ENCODE data around the gene TEP1. TPM values are rescaled to one million over a fixed set of nuclear protein-coding genes. Genes with fewer than 3 reads are reported as not detected.
"Not testable (repeated sequence)": the region's sequence is repeated elsewhere in the genome, so short reads cannot be mapped to it uniquely, and the experiment has no call there.

TEP1 gene
- total RNA-seq, 1 donor from 2014 or later: 28.4 TPM

- H3K4me2 ChIP-seq (ENCODE audit: low read length): peak overlapping the region; percentile 88
Measured at GRCh38 chr14:20456971-20457370, 43.7 kb upstream of the TEP1 start.

GRCh38 chr14:20455355-20456300 is 42.3 kb upstream of the TEP1 start:
- peaks cover 28% of the 10 kb centered on the region for H3K36me3 ChIP-seq (ENCODE audit: insufficient read depth, low read length)
- no peaks in the 10 kb centered on the region for H3K27me3 ChIP-seq (ENCODE audit: insufficient read depth, low read length)
- peaks cover 65% of the 10 kb centered on the region for H3K79me2 ChIP-seq (ENCODE audit: insufficient read depth, low read length)
- no peak overlapping the region for H3K4me3 Mint-ChIP-seq (ENCODE audit: unreplicated experiment)
- peak overlapping the region; percentile 73 for H2AFZ ChIP-seq (ENCODE audit: low read depth, low read length)
- peak; percentile 87 for DNase-seq (ENCODE audit: low read depth)
- FAIRE-seq: no peak
- peaks cover 6% of the 10 kb centered on the region for H3K36me3 Mint-ChIP-seq (ENCODE audit: low read depth, unreplicated experiment)
- H3K4me3 ChIP-seq (ENCODE audit: insufficient read depth, low read depth, low read length): peak overlapping the region; percentile 97
- peaks cover 14% of the 10 kb centered on the region for H3K4me1 ChIP-seq (ENCODE audit: insufficient read depth, low read length)
- peaks cover 1% of the 10 kb centered on the region for H3K9me3 Mint-ChIP-seq (ENCODE audit: unreplicated experiment)
- peaks cover 29% of the 10 kb centered on the region for H4K20me1 ChIP-seq (ENCODE audit: insufficient read depth, low read length)
- H3K27me3 Mint-ChIP-seq (ENCODE audit: low read depth, unreplicated experiment): no peaks in the 10 kb centered on the region
- no peaks in the 10 kb centered on the region for H3K9me3 ChIP-seq (ENCODE audit: insufficient read depth, low read depth, low read length)
- H3K27ac ChIP-seq (ENCODE audit: low read depth, low read length): peak overlapping the region; percentile 96
- H3K9ac ChIP-seq (ENCODE audit: low read length): peak overlapping the region; percentile 87
- H3K27ac Mint-ChIP-seq (ENCODE audit: unreplicated experiment): no peak overlapping the region
- H3K4me1 Mint-ChIP-seq (ENCODE audit: low read depth, unreplicated experiment): peaks cover 18% of the 10 kb centered on the region
- peak overlapping the region; percentile 88 for H3K4me2 ChIP-seq (ENCODE audit: low read length)
- TF ChIP-seq, protein P1, sequence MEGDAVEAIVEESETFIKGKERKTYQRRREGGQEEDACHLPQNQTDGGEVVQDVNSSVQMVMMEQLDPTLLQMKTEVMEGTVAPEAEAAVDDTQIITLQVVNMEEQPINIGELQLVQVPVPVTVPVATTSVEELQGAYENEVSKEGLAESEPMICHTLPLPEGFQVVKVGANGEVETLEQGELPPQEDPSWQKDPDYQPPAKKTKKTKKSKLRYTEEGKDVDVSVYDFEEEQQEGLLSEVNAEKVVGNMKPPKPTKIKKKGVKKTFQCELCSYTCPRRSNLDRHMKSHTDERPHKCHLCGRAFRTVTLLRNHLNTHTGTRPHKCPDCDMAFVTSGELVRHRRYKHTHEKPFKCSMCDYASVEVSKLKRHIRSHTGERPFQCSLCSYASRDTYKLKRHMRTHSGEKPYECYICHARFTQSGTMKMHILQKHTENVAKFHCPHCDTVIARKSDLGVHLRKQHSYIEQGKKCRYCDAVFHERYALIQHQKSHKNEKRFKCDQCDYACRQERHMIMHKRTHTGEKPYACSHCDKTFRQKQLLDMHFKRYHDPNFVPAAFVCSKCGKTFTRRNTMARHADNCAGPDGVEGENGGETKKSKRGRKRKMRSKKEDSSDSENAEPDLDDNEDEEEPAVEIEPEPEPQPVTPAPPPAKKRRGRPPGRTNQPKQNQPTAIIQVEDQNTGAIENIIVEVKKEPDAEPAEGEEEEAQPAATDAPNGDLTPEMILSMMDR (IDR thresholded peaks at IDR 0.05; ENCODE audit: insufficient read depth, low read depth, low read length): no peak
- TF ChIP-seq EZH2 (IDR thresholded peaks at IDR 0.05; ENCODE audit: insufficient read depth, low read length): no peak

More at GRCh38 chr14:20456971-20457370, 43.7 kb upstream of the TEP1 start:
- H3K4me3 ChIP-seq (ENCODE audit: insufficient read depth, low read depth, low read length): no peak overlapping the region
- H3K9me3 ChIP-seq (ENCODE audit: insufficient read depth, low read depth, low read length): no peaks in the 10 kb centered on the region
- peaks cover 31% of the 10 kb centered on the region for H4K20me1 ChIP-seq (ENCODE audit: insufficient read depth, low read length)
- no peak for DNase-seq (ENCODE audit: low read depth)
- H3K4me1 Mint-ChIP-seq (ENCODE audit: low read depth, unreplicated experiment): peaks cover 19% of the 10 kb centered on the region
- peaks cover 15% of the 10 kb centered on the region for H3K4me1 ChIP-seq (ENCODE audit: insufficient read depth, low read length)
- H2AFZ ChIP-seq (ENCODE audit: low read depth, low read length): no peak overlapping the region
- no peak overlapping the region for H3K27ac ChIP-seq (ENCODE audit: low read depth, low read length)
- H3K36me3 Mint-ChIP-seq (ENCODE audit: low read depth, unreplicated experiment): peaks cover 6% of the 10 kb centered on the region
- H3K79me2 ChIP-seq (ENCODE audit: insufficient read depth, low read length): peaks cover 71% of the 10 kb centered on the region
- H3K27me3 ChIP-seq (ENCODE audit: insufficient read depth, low read length): no peaks in the 10 kb centered on the region
- H3K9ac ChIP-seq (ENCODE audit: low read length): peak overlapping the region; percentile 87
- FAIRE-seq: no peak
- no peaks in the 10 kb centered on the region for H3K27me3 Mint-ChIP-seq (ENCODE audit: low read depth, unreplicated experiment)
- H3K4me3 Mint-ChIP-seq (ENCODE audit: unreplicated experiment): no peak overlapping the region
- H3K36me3 ChIP-seq (ENCODE audit: insufficient read depth, low read length): peaks cover 23% of the 10 kb centered on the region
- peaks cover 1% of the 10 kb centered on the region for H3K9me3 Mint-ChIP-seq (ENCODE audit: unreplicated experiment)
- no peak for TF ChIP-seq EZH2 (IDR thresholded peaks at IDR 0.05; ENCODE audit: insufficient read depth, low read length)
- peak overlapping the region; percentile 42 for H3K27ac Mint-ChIP-seq (ENCODE audit: unreplicated experiment)

GRCh38 chr14:20454516-20455354 is 41.4 kb upstream of the TEP1 start, which contains the start of the genes APEX1 and OSGEP:
Gene APEX1, plus strand, starts transcription at chr14:20455226. Its CDS starts 420 bp downstream, at chr14:20455646.
Gene OSGEP, minus strand, starts transcription at chr14:20454812. Its CDS starts 129 bp downstream, at chr14:20454683.
- Histone ChIP-seq H3K27ac (ENCODE audit: low read depth, low read length) (peak within 1 kb of the TSS; percentile 96), H2AFZ (ENCODE audit: low read depth, low read length) (peak within 1 kb of the TSS; percentile 73), H3K4me1 (ENCODE audit: insufficient read depth, low read length) (peaks cover 9% of the 10 kb centered on the region), H3K4me2 (ENCODE audit: low read length) (peak within 1 kb of the TSS; percentile 88), H3K79me2 (ENCODE audit: insufficient read depth, low read length) (peaks cover 56% of the 10 kb centered on the region), H3K9me3 (ENCODE audit: insufficient read depth, low read depth, low read length) (no peaks in the 10 kb centered on the region), H3K27me3 (ENCODE audit: insufficient read depth, low read length) (no peaks in the 10 kb centered on the region), H3K36me3 (ENCODE audit: insufficient read depth, low read length) (peaks cover 28% of the 10 kb centered on the region), H4K20me1 (ENCODE audit: insufficient read depth, low read length) (peaks cover 20% of the 10 kb centered on the region), H3K4me3 (ENCODE audit: insufficient read depth, low read depth, low read length) (peak within 1 kb of the TSS; percentile 97), H3K9ac (ENCODE audit: low read length) (peak within 1 kb of the TSS; percentile 87)
- Mint-ChIP-seq H3K27me3 (ENCODE audit: low read depth, unreplicated experiment) (no peaks in the 10 kb centered on the region), H3K36me3 (ENCODE audit: low read depth, unreplicated experiment) (peaks cover 2% of the 10 kb centered on the region), H3K9me3 (ENCODE audit: unreplicated experiment) (no peaks in the 10 kb centered on the region), H3K27ac (ENCODE audit: unreplicated experiment) (no peak within 1 kb of the TSS), H3K4me3 (ENCODE audit: unreplicated experiment) (no peak within 1 kb of the TSS), H3K4me1 (ENCODE audit: low read depth, unreplicated experiment) (peaks cover 9% of the 10 kb centered on the region)
- DNase-seq (ENCODE audit: low read depth) (peak; percentile 96), FAIRE-seq (peak; percentile 88)
- TF ChIP-seq EZH2 (IDR thresholded peaks at IDR 0.05; ENCODE audit: insufficient read depth, low read length): no peak
- TF ChIP-seq, protein P1 (IDR thresholded peaks at IDR 0.05; ENCODE audit: insufficient read depth, low read depth, low read length): no peak

- H3K9ac ChIP-seq (ENCODE audit: low read length); FAIRE-seq; H3K9me3 ChIP-seq (ENCODE audit: insufficient read depth, low read depth, low read length); H3K27ac ChIP-seq (ENCODE audit: low read depth, low read length); H2AFZ ChIP-seq (ENCODE audit: low read depth, low read length); H3K9me3 Mint-ChIP-seq (ENCODE audit: unreplicated experiment); H3K27ac Mint-ChIP-seq (ENCODE audit: unreplicated experiment); H3K4me1 Mint-ChIP-seq (ENCODE audit: low read depth, unreplicated experiment); H3K27me3 ChIP-seq (ENCODE audit: insufficient read depth, low read length); H3K4me1 ChIP-seq (ENCODE audit: insufficient read depth, low read length); DNase-seq (ENCODE audit: low read depth); H3K4me2 ChIP-seq (ENCODE audit: low read length); H3K27me3 Mint-ChIP-seq (ENCODE audit: low read depth, unreplicated experiment); H3K4me3 ChIP-seq (ENCODE audit: insufficient read depth, low read depth, low read length): not testable (repeated sequence)
- H3K36me3 Mint-ChIP-seq (ENCODE audit: low read depth, unreplicated experiment): peaks cover 13% of the 10 kb centered on the region
- peak overlapping the region; percentile 75 for H3K4me3 Mint-ChIP-seq (ENCODE audit: unreplicated experiment)
- peaks cover 44% of the 10 kb centered on the region for H3K79me2 ChIP-seq (ENCODE audit: insufficient read depth, low read length)
- peaks cover 16% of the 10 kb centered on the region for H4K20me1 ChIP-seq (ENCODE audit: insufficient read depth, low read length)
- peaks cover 35% of the 10 kb centered on the region for H3K36me3 ChIP-seq (ENCODE audit: insufficient read depth, low read length)
Measured at GRCh38 chr14:20452831-20453230, 39.5 kb upstream of the TEP1 start.
